ENCODE measurements around the gene HPCAL1. TPM values are rescaled to one million over a fixed set of nuclear protein-coding genes. Genes with fewer than 3 reads are reported as not detected.

Gene HPCAL1
- total and polyA plus RNA-seq, 2 experiments from 2014 or later = 8.3 to 25.4 TPM

DNA sequence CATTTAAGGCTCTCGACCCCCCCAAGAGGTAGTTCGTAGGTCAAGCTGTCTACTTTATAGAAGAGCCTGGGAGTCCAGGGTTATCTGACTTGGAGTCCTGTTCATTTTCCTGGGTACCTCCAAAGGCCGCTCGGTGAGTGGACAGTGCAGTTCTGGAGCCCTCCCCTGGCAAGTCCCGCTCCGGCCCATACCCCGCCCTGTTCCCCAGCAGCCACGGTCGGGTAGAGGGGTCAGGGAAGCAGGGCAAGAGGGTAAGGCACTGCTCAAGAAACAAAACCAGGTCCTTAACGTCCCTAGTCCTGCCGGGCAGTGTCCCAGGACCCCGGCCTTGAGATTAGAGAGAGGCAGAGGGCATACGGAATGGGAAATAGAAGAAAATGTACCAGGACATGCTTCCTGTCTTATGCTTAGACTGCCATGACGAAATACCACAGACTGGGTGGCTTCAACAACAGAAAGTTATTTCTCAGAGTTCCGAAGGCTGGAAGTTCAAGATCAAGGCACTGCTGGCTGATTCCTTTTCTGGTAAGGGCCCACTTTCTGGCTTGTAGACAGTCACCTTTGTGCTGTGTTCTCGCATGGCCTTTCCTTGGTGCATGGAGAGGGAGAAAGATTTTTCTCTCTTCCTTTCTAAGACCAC is 5.4 kb upstream of the HPCAL1 start (continued):
- TF ChIP-seq, protein P1, sequence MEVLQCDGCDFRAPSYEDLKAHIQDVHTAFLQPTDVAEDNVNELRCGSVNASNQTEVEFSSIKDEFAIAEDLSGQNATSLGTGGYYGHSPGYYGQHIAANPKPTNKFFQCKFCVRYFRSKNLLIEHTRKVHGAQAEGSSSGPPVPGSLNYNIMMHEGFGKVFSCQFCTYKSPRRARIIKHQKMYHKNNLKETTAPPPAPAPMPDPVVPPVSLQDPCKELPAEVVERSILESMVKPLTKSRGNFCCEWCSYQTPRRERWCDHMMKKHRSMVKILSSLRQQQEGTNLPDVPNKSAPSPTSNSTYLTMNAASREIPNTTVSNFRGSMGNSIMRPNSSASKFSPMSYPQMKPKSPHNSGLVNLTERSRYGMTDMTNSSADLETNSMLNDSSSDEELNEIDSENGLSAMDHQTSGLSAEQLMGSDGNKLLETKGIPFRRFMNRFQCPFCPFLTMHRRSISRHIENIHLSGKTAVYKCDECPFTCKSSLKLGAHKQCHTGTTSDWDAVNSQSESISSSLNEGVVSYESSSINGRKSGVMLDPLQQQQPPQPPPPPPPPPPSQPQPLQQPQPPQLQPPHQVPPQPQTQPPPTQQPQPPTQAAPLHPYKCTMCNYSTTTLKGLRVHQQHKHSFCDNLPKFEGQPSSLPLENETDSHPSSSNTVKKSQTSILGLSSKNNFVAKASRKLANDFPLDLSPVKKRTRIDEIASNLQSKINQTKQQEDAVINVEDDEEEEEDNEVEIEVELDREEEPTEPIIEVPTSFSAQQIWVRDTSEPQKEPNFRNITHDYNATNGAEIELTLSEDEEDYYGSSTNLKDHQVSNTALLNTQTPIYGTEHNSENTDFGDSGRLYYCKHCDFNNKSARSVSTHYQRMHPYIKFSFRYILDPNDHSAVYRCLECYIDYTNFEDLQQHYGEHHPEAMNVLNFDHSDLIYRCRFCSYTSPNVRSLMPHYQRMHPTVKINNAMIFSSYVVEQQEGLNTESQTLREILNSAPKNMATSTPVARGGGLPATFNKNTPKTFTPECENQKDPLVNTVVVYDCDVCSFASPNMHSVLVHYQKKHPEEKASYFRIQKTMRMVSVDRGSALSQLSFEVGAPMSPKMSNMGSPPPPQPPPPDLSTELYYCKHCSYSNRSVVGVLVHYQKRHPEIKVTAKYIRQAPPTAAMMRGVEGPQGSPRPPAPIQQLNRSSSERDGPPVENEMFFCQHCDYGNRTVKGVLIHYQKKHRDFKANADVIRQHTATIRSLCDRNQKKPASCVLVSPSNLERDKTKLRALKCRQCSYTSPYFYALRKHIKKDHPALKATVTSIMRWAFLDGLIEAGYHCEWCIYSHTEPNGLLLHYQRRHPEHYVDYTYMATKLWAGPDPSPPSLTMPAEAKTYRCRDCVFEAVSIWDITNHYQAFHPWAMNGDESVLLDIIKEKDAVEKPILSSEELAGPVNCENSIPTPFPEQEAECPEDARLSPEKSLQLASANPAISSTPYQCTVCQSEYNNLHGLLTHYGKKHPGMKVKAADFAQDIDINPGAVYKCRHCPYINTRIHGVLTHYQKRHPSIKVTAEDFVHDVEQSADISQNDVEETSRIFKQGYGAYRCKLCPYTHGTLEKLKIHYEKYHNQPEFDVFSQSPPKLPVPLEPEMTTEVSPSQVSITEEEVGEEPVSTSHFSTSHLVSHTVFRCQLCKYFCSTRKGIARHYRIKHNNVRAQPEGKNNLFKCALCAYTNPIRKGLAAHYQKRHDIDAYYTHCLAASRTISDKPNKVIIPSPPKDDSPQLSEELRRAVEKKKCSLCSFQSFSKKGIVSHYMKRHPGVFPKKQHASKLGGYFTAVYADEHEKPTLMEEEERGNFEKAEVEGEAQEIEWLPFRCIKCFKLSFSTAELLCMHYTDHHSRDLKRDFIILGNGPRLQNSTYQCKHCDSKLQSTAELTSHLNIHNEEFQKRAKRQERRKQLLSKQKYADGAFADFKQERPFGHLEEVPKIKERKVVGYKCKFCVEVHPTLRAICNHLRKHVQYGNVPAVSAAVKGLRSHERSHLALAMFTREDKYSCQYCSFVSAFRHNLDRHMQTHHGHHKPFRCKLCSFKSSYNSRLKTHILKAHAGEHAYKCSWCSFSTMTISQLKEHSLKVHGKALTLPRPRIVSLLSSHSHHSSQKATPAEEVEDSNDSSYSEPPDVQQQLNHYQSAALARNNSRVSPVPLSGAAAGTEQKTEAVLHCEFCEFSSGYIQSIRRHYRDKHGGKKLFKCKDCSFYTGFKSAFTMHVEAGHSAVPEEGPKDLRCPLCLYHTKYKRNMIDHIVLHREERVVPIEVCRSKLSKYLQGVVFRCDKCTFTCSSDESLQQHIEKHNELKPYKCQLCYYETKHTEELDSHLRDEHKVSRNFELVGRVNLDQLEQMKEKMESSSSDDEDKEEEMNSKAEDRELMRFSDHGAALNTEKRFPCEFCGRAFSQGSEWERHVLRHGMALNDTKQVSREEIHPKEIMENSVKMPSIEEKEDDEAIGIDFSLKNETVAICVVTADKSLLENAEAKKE (CRISPR knock-in tag; IDR thresholded peaks at IDR 0.05) = no peak
- TF ChIP-seq STAT1 (IDR thresholded peaks at IDR 0.05; ENCODE audit: unreplicated experiment) = no peak
- TF ChIP-seq, protein P2, sequence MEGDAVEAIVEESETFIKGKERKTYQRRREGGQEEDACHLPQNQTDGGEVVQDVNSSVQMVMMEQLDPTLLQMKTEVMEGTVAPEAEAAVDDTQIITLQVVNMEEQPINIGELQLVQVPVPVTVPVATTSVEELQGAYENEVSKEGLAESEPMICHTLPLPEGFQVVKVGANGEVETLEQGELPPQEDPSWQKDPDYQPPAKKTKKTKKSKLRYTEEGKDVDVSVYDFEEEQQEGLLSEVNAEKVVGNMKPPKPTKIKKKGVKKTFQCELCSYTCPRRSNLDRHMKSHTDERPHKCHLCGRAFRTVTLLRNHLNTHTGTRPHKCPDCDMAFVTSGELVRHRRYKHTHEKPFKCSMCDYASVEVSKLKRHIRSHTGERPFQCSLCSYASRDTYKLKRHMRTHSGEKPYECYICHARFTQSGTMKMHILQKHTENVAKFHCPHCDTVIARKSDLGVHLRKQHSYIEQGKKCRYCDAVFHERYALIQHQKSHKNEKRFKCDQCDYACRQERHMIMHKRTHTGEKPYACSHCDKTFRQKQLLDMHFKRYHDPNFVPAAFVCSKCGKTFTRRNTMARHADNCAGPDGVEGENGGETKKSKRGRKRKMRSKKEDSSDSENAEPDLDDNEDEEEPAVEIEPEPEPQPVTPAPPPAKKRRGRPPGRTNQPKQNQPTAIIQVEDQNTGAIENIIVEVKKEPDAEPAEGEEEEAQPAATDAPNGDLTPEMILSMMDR (conservative IDR thresholded peaks at IDR 0.05; ENCODE audit: low read depth in 2 of 2) = no peak

DNA sequence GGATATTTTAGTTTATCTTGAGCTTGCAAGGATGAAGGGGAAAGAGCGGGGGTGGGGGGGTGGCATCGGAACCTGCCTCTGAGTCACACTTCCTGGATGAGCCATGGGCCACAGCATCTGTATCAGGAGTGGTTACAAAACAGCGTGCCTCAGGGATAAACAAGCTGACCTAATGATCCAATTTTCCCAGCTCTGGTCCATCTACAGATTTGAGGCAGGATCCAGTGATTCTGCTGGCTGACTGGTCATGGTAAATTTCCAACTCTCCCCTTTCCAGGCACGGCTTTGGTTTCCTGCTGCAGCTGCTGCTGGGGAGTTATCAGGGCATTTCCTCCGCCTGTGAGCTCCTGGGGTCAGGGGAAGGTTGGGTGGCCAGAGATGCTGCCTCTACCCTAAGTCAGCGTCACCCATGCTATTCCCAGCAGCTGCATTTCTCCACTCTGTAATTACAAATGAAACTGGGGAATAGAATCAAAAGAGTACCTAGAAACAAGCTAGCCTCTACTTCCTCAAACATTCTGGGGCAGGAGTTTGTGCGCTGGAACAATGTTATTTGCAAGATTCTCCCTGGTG is 4.7 kb upstream of the HPCAL1 start:
- Mint-ChIP-seq H3K27ac (no peak overlapping the region), H3K36me3 (ENCODE audit: low read depth) (peaks cover 3% of the 10 kb centered on the region; the same call in 2 of the 3 replicates), H3K4me1 (peaks cover 27% of the 10 kb centered on the region), H3K9me3 (peaks cover 9% of the 10 kb centered on the region), H3K27me3 (ENCODE audit: insufficient read depth, low read depth, poor library complexity) (peaks cover 12% of the 10 kb centered on the region), H3K4me3 (no peak overlapping the region)
- Histone ChIP-seq H3K36me3 (ENCODE audit: insufficient read depth) (no peaks in the 10 kb centered on the region; the same call in 1 of the 2 replicates), H3K27me3 (ENCODE audit: insufficient read depth) (peaks cover 1% of the 10 kb centered on the region), H4K20me1 (replicated peaks; ENCODE audit: insufficient read depth) (no peaks in the 10 kb centered on the region), H3K4me2 (no peak overlapping the region), H3K4me3 (no peak overlapping the region), H3K27ac (ENCODE audit: low read depth) (no peak overlapping the region), H2AFZ (no peak overlapping the region), H3F3A (replicated peaks; ENCODE audit: low read depth) (no peaks in the 10 kb centered on the region), H3K4me1 (ENCODE audit: insufficient read depth) (peaks cover 15% of the 10 kb centered on the region; the same call in 1 of the 2 replicates), H3K9me2 (ENCODE audit: insufficient read depth) (0 out of 2 replicates have a peak, but pooled peaks cover 4% of the 10 kb centered on the region), H3K79me2 (replicated peaks; ENCODE audit: insufficient read depth) (no peaks in the 10 kb centered on the region)
- no peak for ATAC-seq
- no peak for DNase-seq (ENCODE audit: low spot score)
- no peak for TF ChIP-seq ZNF114 (CRISPR knock-in tag; IDR thresholded peaks at IDR 0.05)
- TF ChIP-seq, protein P3, sequence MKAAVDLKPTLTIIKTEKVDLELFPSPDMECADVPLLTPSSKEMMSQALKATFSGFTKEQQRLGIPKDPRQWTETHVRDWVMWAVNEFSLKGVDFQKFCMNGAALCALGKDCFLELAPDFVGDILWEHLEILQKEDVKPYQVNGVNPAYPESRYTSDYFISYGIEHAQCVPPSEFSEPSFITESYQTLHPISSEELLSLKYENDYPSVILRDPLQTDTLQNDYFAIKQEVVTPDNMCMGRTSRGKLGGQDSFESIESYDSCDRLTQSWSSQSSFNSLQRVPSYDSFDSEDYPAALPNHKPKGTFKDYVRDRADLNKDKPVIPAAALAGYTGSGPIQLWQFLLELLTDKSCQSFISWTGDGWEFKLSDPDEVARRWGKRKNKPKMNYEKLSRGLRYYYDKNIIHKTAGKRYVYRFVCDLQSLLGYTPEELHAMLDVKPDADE (IDR thresholded peaks at IDR 0.05) = no peak
- no peak for TF ChIP-seq NANOG (IDR thresholded peaks at IDR 0.05; ENCODE audit: borderline replicate concordance)
- TF ChIP-seq, protein P4, sequence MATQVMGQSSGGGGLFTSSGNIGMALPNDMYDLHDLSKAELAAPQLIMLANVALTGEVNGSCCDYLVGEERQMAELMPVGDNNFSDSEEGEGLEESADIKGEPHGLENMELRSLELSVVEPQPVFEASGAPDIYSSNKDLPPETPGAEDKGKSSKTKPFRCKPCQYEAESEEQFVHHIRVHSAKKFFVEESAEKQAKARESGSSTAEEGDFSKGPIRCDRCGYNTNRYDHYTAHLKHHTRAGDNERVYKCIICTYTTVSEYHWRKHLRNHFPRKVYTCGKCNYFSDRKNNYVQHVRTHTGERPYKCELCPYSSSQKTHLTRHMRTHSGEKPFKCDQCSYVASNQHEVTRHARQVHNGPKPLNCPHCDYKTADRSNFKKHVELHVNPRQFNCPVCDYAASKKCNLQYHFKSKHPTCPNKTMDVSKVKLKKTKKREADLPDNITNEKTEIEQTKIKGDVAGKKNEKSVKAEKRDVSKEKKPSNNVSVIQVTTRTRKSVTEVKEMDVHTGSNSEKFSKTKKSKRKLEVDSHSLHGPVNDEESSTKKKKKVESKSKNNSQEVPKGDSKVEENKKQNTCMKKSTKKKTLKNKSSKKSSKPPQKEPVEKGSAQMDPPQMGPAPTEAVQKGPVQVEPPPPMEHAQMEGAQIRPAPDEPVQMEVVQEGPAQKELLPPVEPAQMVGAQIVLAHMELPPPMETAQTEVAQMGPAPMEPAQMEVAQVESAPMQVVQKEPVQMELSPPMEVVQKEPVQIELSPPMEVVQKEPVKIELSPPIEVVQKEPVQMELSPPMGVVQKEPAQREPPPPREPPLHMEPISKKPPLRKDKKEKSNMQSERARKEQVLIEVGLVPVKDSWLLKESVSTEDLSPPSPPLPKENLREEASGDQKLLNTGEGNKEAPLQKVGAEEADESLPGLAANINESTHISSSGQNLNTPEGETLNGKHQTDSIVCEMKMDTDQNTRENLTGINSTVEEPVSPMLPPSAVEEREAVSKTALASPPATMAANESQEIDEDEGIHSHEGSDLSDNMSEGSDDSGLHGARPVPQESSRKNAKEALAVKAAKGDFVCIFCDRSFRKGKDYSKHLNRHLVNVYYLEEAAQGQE (IDR thresholded peaks at IDR 0.05; ENCODE audit: unreplicated experiment) = no peak
- no peak for TF ChIP-seq ZNF331 (CRISPR knock-in tag; IDR thresholded peaks at IDR 0.05; ENCODE audit: low read depth)
- TF ChIP-seq STAT1 (IDR thresholded peaks at IDR 0.05; ENCODE audit: unreplicated experiment) = no peak
- TF ChIP-seq JUNB (IDR thresholded peaks at IDR 0.05; ENCODE audit: unreplicated experiment) = no peak

Data from GM23338 (cell line).